GM12878 (cell line): ENCODE results near the gene CAMK2D. TPM values are rescaled to one million over a fixed set of nuclear protein-coding genes. Genes with fewer than 3 reads are reported as not detected.
A peak's percentile ranks its signal among the peaks of the same experiment; 100 is the strongest.

Source experiments
- ATAC-seq: fragments of 200-7000 bp; cut with Tn5 transposase; 3 replicates; pipeline ENCODE4 v1.9.1; 2020; ENCODE audit warnings: mild to moderate bottlenecking, moderate library complexity
- BruUV-seq: library from RNA; stranded (reverse); fragments of 400-500 nt; replicated peaks from 2 replicates; lab custom pipeline; 2021; lab: Mats Ljungman, UMichigan
- CTCF ChIA-PET: fragments of 300-600 bp; sonication (Branson Sonifier 250); formaldehyde crosslinking; extraction: SDS; loops from one replicate; lab custom pipeline; 2021; ENCODE audit warnings: inconsistent platforms; lab: Yijun Ruan, JAX
- POLR2A ChIA-PET: fragments of 350-600 bp; formaldehyde crosslinking; extraction: SDS; loops from one replicate; lab custom pipeline; 2021; ENCODE audit warnings: inconsistent platforms; lab: Charles Lee
- RAD21 ChIA-PET: fragments of 300-600 bp; sonication (Branson Sonifier 250); formaldehyde crosslinking; loops from one replicate; lab custom pipeline; 2023; ENCODE audit warnings: antibody characterized with exemption; ENCODE audit not compliant: unreplicated experiment; lab: Charles Lee
- SMC1A ChIA-PET: fragments of 300-600 bp; sonication (Branson Sonifier 250); formaldehyde crosslinking; loops from one replicate; lab custom pipeline; 2023; ENCODE audit not compliant: unreplicated experiment, uncharacterized antibody; lab: Charles Lee
- DNase-seq: peaks from one replicate; pipeline ENCODE4 v3.0.0-alpha.2; 2011; ENCODE audit warnings: low read depth, low spot score
- FAIRE-seq: peaks from 3 replicates; lab custom pipeline; 2011; peaks lifted over from hg19 to GRCh38; lab: Jason Lieb, UNC
- H2AFZ ChIP-seq: 2 replicates; pipeline ENCODE4 v1.6.0; 2011; ENCODE audit warnings: low read depth, low read length, control low read depth; ENCODE audit not compliant: control insufficient read depth
- H3K27ac ChIP-seq: 2 replicates; pipeline ENCODE4 v1.5.1; 2011; ENCODE audit warnings: control low read depth; ENCODE audit not compliant: control insufficient read depth, insufficient read depth
- H3K27me3 ChIP-seq, 2 experiments: replicated peaks in 1 of 2; 2 replicates each; pipeline versions ENCODE4 v1.6.0 to v1.6.1; 2011; ENCODE audit warnings: low read length in 1 of 2; ENCODE audit not compliant: control insufficient read depth in 2 of 2, insufficient read depth in 2 of 2
- H3K36me3 ChIP-seq, 2 experiments: 2 replicates each; pipeline ENCODE4 v1.5.1; 2011; ENCODE audit warnings: low read length in 1 of 2; ENCODE audit not compliant: control insufficient read depth in 2 of 2, insufficient read depth in 2 of 2
- H3K4me1 ChIP-seq: 2 replicates; pipeline ENCODE4 v1.6.1; 2011; ENCODE audit warnings: mild to moderate bottlenecking, low read length, moderate library complexity, mixed read lengths; ENCODE audit not compliant: control insufficient read depth, insufficient read depth
- H3K4me2 ChIP-seq: 2 replicates; pipeline ENCODE4 v1.6.0; 2011; ENCODE audit warnings: control low read depth; ENCODE audit not compliant: control insufficient read depth, insufficient read depth
- H3K4me3 ChIP-seq: fragments of 200-600 bp; sonication (generic); 2 replicates; pipeline ENCODE4 v1.5.1; 2016
- H3K79me2 ChIP-seq: 2 replicates; pipeline ENCODE4 v1.6.0; 2011; ENCODE audit warnings: low read length; ENCODE audit not compliant: control insufficient read depth, insufficient read depth
- H3K9ac ChIP-seq: 2 replicates; pipeline ENCODE4 v1.8.0; 2011; ENCODE audit warnings: low read length, control low read depth, mixed read lengths; ENCODE audit not compliant: control insufficient read depth, insufficient read depth
- H3K9me3 ChIP-seq: replicated peaks from 3 replicates; pipeline ENCODE4 v1.5.1; 2011; ENCODE audit warnings: mild to moderate bottlenecking, low read length; ENCODE audit not compliant: control insufficient read depth, insufficient read depth
- H4K20me1 ChIP-seq: 2 replicates; pipeline ENCODE4 v1.6.0; 2011; ENCODE audit not compliant: control insufficient read depth, insufficient read depth
- BCL3 ChIP-seq: IDR thresholded peaks from 2 replicates; pipeline ENCODE4 v1.6.1; 2011; ENCODE audit warnings: borderline replicate concordance, low read depth, mild to moderate bottlenecking, moderate library complexity, low read length; ENCODE audit not compliant: insufficient read depth, poor library complexity, severe bottlenecking
- CHD2 ChIP-seq: IDR thresholded peaks from 2 replicates; pipeline ENCODE4 v1.6.1; 2011; ENCODE audit warnings: low read depth, low read length, improper control_type of control experiment, borderline replicate concordance
- IKZF2 ChIP-seq, 2 experiments: fragments of 450-650 bp; IDR thresholded peaks; 2 replicates each; pipeline ENCODE4 v1.6.1; 2017; ENCODE audit warnings: mild to moderate bottlenecking in 2 of 2, moderate library complexity in 2 of 2
- PAX8 ChIP-seq: fragments of 450-650 bp; IDR thresholded peaks from 2 replicates; pipeline ENCODE4 v1.6.1; 2017; ENCODE audit warnings: mild to moderate bottlenecking, moderate library complexity
- SKIL ChIP-seq: fragments of 450-650 bp; IDR thresholded peaks from 2 replicates; pipeline ENCODE4 v1.6.1; 2017; ENCODE audit warnings: mild to moderate bottlenecking, low read depth, inconsistent platforms; ENCODE audit not compliant: poor library complexity, severe bottlenecking
- YY1 ChIP-seq: IDR thresholded peaks from 2 replicates; pipeline ENCODE4 v1.6.1; 2011; ENCODE audit warnings: low read depth, mild to moderate bottlenecking, low read length
- WGBS: methylation state at CpG from one replicate; pipeline ENCODE4 v1.1.6; 2016; ENCODE audit warnings: low lambda C conversion rate; ENCODE audit not compliant: insufficient replicate concordance, insufficient coverage; ENCODE audit errors: missing lambda C conversion rate; 5-methylcytosine and 5-hydroxymethylcytosine counted together
- in situ Hi-C: fragments of 300-500 bp; cut with MboI; formaldehyde crosslinking; loops from 9 replicates; pipeline ENCODE4 v1.14.3; 2018; ENCODE audit warnings: mixed read lengths
- intact Hi-C: fragments of 100-400 bp; cut with micrococcal nuclease; formaldehyde crosslinking; loops from one replicate; pipeline ENCODE4 v1.14.2; 2022; ENCODE audit not compliant: unreplicated experiment
- polyA plus RNA-seq, 11 experiments: library from polyadenylated mRNA; depleted of rRNA in 4 of 11; unstranded in 6 of 11; stranded (reverse) in 5 of 11; fragments of >200 nt; fragmentation: Nextera tagmentation in 4 of 11; fragmentation: Illumina TruSeq in 1 of 11; extraction: Ambion mirVana in 4 of 11; extraction: Trizol in 1 of 11; gene quantifications; 1 replicate in 1 of 11; 2 replicates in 10 of 11; pipeline versions ENCODE4 v1.2.1 to v1.2.3, GENCODE V29; 2011 to 2016; ENCODE audit warnings: inconsistent platforms in 2 of 11, missing spikeins in 2 of 11, low read depth in 1 of 11
- total RNA-seq, 4 experiments: library from RNA; depleted of rRNA in 3 of 4; stranded (reverse); fragments of >200 nt in 3 of 4; fragmentation: Illumina TruSeq in 1 of 4; extraction: Trizol in 1 of 4; gene quantifications; 2 replicates each; pipeline versions ENCODE4 v1.2.1 to v1.2.3, GENCODE V29; 2013 to 2021
- TF ChIP-seq, protein P1 (sequence below): fragments of 450-650 bp; IDR thresholded peaks from 2 replicates; pipeline ENCODE4 v1.6.1; 2016; ENCODE audit warnings: mild to moderate bottlenecking, moderate library complexity, borderline replicate concordance
- TF ChIP-seq, protein P2 (sequence below): IDR thresholded peaks from 2 replicates; pipeline ENCODE4 v1.6.1; 2011; ENCODE audit warnings: low read depth, mild to moderate bottlenecking, low read length, moderate library complexity, borderline replicate concordance; ENCODE audit errors: extremely low read depth

The CAMK2D gene
- total and polyA plus RNA-seq, 10 of the 15 experiments (the other 5 are each of a cell fraction or from before 2014, with no cell fraction given), result 6.9 to 88.5 (median 12.9) TPM

- Histone ChIP-seq H2AFZ (no peak overlapping the region; the same call in 1 of the 2 replicates), H3K9me3 (no peaks in the 10 kb centered on the region; the same call in 2 of the 3 replicates), H3K4me2 (peak overlapping the region; percentile 69; the same call in 1 of the 2 replicates), H4K20me1 (no peaks in the 10 kb centered on the region), H3K79me2 (peaks cover 69% of the 10 kb centered on the region), H3K4me1 (no peaks in the 10 kb centered on the region), H3K4me3 (peak overlapping the region; percentile 99), H3K27ac (peak overlapping the region; percentile 98), H3K9ac (peak overlapping the region; percentile 91), H3K36me3 (no peaks in the 10 kb centered on the region), H3K27me3 (no peaks in the 10 kb centered on the region)
- FAIRE-seq (no peak), ATAC-seq (no peak), DNase-seq (no peak)
- RAD21 ChIA-PET, result interaction anchor here (0.6 to 3.5 kb wide), 17 partner anchors 65 to 365 kb away, joined by 3 to 72 read pairs (median 9); no protein-coding TSS in a partner anchor
- POLR2A ChIA-PET, result interaction anchor here (0.7 to 2.3 kb wide), 3 partner anchors 118 to 122 kb away, joined by 4 to 6 read pairs (median 5); no protein-coding TSS in a partner anchor
- SMC1A ChIA-PET, result interaction anchor here (0.7 to 3.5 kb wide), 13 partner anchors 65 to 365 kb away, joined by 3 to 60 read pairs (median 11); no protein-coding TSS in a partner anchor
- WGBS, result 0% methylated on average over 4 of the region's 4 CpGs
- in situ Hi-C loops (loop anchor here (5.0 kb wide), 1 partner anchor 192 kb away; no protein-coding TSS in a partner anchor), intact Hi-C loops (loop anchor here (2.0 to 10.0 kb wide), 3 partner anchors 73 to 1475 kb away; partner anchors contain the start of gene TIFA)
- CTCF ChIA-PET, result interaction anchor here (1.1 to 3.5 kb wide), 5 partner anchors 70 to 365 kb away, joined by 3 to 35 read pairs (median 6); no protein-coding TSS in a partner anchor
- TF ChIP-seq SKIL (peak; percentile 25), IKZF2 (IDR thresholded peaks at IDR 0.05) (0 out of 4 replicates have a peak, but pooled peaks of 1 of the 2 experiments have one; percentile 3), PAX8 (0 out of 2 replicates have a peak, but pooled peaks have one; percentile 43), BCL3 (no peak), CHD2 (no peak), YY1 (no peak)
- TF ChIP-seq, protein P1, sequence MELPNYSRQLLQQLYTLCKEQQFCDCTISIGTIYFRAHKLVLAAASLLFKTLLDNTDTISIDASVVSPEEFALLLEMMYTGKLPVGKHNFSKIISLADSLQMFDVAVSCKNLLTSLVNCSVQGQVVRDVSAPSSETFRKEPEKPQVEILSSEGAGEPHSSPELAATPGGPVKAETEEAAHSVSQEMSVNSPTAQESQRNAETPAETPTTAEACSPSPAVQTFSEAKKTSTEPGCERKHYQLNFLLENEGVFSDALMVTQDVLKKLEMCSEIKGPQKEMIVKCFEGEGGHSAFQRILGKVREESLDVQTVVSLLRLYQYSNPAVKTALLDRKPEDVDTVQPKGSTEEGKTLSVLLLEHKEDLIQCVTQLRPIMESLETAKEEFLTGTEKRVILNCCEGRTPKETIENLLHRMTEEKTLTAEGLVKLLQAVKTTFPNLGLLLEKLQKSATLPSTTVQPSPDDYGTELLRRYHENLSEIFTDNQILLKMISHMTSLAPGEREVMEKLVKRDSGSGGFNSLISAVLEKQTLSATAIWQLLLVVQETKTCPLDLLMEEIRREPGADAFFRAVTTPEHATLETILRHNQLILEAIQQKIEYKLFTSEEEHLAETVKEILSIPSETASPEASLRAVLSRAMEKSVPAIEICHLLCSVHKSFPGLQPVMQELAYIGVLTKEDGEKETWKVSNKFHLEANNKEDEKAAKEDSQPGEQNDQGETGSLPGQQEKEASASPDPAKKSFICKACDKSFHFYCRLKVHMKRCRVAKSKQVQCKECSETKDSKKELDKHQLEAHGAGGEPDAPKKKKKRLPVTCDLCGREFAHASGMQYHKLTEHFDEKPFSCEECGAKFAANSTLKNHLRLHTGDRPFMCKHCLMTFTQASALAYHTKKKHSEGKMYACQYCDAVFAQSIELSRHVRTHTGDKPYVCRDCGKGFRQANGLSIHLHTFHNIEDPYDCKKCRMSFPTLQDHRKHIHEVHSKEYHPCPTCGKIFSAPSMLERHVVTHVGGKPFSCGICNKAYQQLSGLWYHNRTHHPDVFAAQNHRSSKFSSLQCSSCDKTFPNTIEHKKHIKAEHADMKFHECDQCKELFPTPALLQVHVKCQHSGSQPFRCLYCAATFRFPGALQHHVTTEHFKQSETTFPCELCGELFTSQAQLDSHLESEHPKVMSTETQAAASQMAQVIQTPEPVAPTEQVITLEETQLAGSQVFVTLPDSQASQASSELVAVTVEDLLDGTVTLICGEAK, result 0 out of 2 replicates have a peak, but pooled peaks have one; percentile 12
- TF ChIP-seq, protein P2, sequence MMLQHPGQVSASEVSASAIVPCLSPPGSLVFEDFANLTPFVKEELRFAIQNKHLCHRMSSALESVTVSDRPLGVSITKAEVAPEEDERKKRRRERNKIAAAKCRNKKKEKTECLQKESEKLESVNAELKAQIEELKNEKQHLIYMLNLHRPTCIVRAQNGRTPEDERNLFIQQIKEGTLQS, result no peak
- no TSS peak for BruUV-seq
Observed at GRCh38 chr4:113759696-113760093, 1.8 kb downstream of the CAMK2D start.
